SIG-M5 (cell line): ENCODE measurements around the gene STARD3NL.
A peak's percentile ranks its signal among the peaks of the same experiment; 100 is the strongest.

ENCODE experiments used
- DNase-seq: peaks from one replicate; lab custom pipeline; 2025; lab: John Stamatoyannopoulos, UW

STARD3NL gene

GRCh38 chr7:38185395-38186307, 7.6 kb downstream of the STARD3NL start:
- DNase-seq: no peak

GRCh38 chr7:38186593-38187314, 8.7 kb downstream of the STARD3NL start:
- no peak for DNase-seq

GRCh38 chr7:38187794-38188440, 9.9 kb downstream of the STARD3NL start:
- DNase-seq: no peak

- DNase-seq: no peak
Measured at GRCh38 chr7:38189231-38189938, 11.3 kb downstream of the STARD3NL start.

- no peak for DNase-seq
Measured at GRCh38 chr7:38190011-38190410, 12.0 kb downstream of the STARD3NL start.

GRCh38 chr7:38191791-38192190, 13.7 kb downstream of the STARD3NL start:
- no peak for DNase-seq

GRCh38 chr7:38192327-38192726, 14.3 kb downstream of the STARD3NL start:
- DNase-seq: no peak

GRCh38 chr7:38195804-38196595, 18.0 kb downstream of the STARD3NL start:
- no peak for DNase-seq

- DNase-seq: no peak
Measured at GRCh38 chr7:38198366-38198765, 20.3 kb downstream of the STARD3NL start.

- no peak for DNase-seq
Measured at GRCh38 chr7:38199154-38199553, 21.1 kb downstream of the STARD3NL start.

- DNase-seq: no peak
Measured at GRCh38 chr7:38199782-38200181, 21.7 kb downstream of the STARD3NL start.

GRCh38 chr7:38206071-38206470, 28.0 kb downstream of the STARD3NL start:
- no peak for DNase-seq

GRCh38 chr7:38207843-38208242, 29.8 kb downstream of the STARD3NL start:
- no peak for DNase-seq

GRCh38 chr7:38211486-38211885, 33.4 kb downstream of the STARD3NL start:
- no peak for DNase-seq

- no peak for DNase-seq
Measured at GRCh38 chr7:38211940-38212339, 33.9 kb downstream of the STARD3NL start.

- no peak for DNase-seq
Measured at GRCh38 chr7:38215115-38215514, 37.1 kb downstream of the STARD3NL start.

GRCh38 chr7:38215735-38216670, 38.0 kb downstream of the STARD3NL start:
- peak; percentile 14 for DNase-seq

GRCh38 chr7:38217672-38218071, 39.6 kb downstream of the STARD3NL start:
- no peak for DNase-seq

GRCh38 chr7:38220452-38220851, 42.4 kb downstream of the STARD3NL start:
- no peak for DNase-seq

GRCh38 chr7:38222481-38223096, 44.5 kb downstream of the STARD3NL start:
- no peak for DNase-seq
